GM12864 (cell line): Measurements from ENCODE around the gene EML2.
"Not testable (repeated sequence)": the region's sequence is repeated elsewhere in the genome, so short reads cannot be mapped to it uniquely, and the experiment has no call there.

Experiments used
- DNase-seq: peaks from one replicate; pipeline ENCODE4 v3.0.0-alpha.2; 2011; ENCODE audit warnings: low read depth
- H3K4me3 ChIP-seq: 2 replicates; pipeline ENCODE4 v1.5.1; 2011; ENCODE audit warnings: mild to moderate bottlenecking, low read depth, low read length, control low read depth
- CTCF ChIP-seq: IDR thresholded peaks from 2 replicates; pipeline ENCODE4 v1.5.1; 2011; ENCODE audit warnings: low read depth, mild to moderate bottlenecking, moderate library complexity, low read length, control low read depth, inconsistent platforms; ENCODE audit errors: missing control alignments

Gene EML2, protein sequence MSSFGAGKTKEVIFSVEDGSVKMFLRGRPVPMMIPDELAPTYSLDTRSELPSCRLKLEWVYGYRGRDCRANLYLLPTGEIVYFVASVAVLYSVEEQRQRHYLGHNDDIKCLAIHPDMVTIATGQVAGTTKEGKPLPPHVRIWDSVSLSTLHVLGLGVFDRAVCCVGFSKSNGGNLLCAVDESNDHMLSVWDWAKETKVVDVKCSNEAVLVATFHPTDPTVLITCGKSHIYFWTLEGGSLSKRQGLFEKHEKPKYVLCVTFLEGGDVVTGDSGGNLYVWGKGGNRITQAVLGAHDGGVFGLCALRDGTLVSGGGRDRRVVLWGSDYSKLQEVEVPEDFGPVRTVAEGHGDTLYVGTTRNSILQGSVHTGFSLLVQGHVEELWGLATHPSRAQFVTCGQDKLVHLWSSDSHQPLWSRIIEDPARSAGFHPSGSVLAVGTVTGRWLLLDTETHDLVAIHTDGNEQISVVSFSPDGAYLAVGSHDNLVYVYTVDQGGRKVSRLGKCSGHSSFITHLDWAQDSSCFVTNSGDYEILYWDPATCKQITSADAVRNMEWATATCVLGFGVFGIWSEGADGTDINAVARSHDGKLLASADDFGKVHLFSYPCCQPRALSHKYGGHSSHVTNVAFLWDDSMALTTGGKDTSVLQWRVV

DNA sequence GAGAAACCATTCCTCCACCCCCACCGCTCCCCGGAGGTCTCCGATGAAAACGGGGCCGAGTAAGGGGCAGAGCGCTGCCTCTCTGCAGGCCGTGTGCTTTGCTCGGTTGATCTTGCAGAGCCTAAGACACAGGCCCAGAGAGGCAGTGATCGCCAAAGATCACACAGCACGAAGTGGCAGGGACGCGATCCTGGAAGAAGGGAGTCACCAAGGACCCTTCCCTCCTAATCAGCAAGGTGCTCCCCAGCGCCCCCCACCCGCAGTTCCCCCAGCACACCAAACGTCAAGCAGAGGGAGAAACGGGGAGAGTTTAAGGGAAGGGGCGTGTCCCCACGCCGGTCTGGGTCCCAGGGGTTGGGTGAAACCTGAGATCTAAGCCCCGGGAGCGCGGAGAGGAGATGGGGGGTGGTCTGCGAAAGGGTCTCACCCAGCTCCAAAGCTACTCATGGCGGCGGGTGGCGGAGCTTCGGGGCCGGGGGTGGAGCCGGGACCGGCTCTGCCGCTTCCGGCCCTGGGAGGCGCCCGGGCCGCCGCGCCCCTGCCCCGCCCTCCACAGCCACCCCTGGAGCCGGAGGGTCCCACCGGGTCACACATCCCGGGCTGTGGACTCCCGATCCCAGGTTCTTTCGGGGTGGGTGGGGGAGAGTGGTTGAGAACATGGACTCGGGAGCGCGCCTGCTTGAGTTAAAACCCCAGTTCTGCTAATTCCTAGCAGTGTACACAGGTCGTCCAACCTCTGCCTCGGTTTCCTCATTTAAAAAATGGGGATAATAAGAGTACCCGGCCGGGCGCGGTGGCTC is at the start of gene EML2:
Gene EML2 (minus strand): TSS at position 468 of the 800 bp plus-strand sequence. CDS start 21 bp downstream, at position 447.
- peak within 1 kb of the TSS; percentile 79 for H3K4me3 ChIP-seq
- peak; percentile 61 for TF ChIP-seq CTCF
- no peak for DNase-seq

- TF ChIP-seq CTCF, result no peak
- H3K4me3 ChIP-seq, result no peak overlapping the region
Measured at GRCh38 chr19:45687599-45687998, 48.4 kb upstream of the EML2 start.

GRCh38 chr19:45685045-45685444 is 45.8 kb upstream of the EML2 start:
- not testable (repeated sequence) for DNase-seq, H3K4me3 ChIP-seq

More at GRCh38 chr19:45687599-45687998, 48.4 kb upstream of the EML2 start:
- no peak for DNase-seq

- no peak for DNase-seq
- no peak overlapping the region for H3K4me3 ChIP-seq
- no peak for TF ChIP-seq CTCF
Measured at GRCh38 chr19:45682908-45683307, 43.7 kb upstream of the EML2 start.

DNA sequence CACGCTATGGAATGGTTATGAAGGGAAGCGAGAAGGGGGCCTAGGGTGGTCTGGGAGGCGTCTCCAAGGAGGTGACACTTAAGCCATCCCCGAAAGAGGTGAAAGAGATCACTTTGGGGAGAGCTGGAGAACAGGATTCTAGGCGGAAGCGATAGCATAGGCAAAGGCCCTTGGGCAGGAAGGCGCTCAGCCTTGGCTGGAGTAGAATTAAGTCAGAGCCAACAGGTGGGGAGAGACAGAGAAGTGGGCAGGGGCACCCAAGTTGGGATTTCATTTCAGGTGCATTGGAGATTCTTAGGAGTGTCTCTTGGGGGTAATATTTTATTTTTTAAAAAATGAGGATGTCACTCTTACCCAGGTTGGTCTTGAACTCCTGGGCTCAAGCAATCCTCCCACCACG is 42.9 kb upstream of the EML2 start:
- H3K4me3 ChIP-seq, result no peak overlapping the region
- no peak for TF ChIP-seq CTCF
- no peak for DNase-seq

DNA sequence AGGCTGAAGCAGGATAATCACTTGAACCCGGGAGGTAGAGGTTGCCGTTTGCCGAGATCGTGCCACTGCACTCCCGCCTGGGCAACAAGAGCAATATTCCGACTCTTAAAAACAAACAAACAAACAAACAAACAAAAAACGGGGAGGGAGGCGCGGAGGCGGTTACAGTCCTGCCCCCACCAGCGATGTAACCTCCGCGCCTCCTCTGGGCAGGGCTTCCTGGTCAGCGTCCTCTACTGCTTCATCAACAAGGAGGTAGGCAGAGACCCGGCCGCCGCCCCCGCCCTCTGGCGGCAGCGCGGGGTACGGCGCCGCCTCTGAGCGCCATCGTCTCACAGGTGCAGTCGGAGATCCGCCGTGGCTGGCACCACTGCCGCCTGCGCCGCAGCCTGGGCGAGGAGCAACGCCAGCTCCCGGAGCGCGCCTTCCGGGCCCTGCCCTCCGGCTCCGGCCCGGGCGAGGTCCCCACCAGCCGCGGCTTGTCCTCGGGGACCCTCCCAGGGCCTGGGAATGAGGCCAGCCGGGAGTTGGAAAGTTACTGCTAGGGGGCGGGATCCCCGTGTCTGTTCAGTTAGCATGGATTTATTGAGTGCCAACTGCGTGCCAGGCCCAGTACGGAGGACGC is 42.3 kb upstream of the EML2 start:
- H3K4me3 ChIP-seq, result peak overlapping the region; percentile 39
- peak; percentile 95 for TF ChIP-seq CTCF
- peak; percentile 57 for DNase-seq
